B cell (primary cell): ENCODE data around the gene LEMD3.

Source experiments
- EZH2 ChIP-seq: IDR thresholded peaks from 2 replicates; pipeline ENCODE4 v1.6.1; 2012; ENCODE audit warnings: borderline replicate concordance, low read depth, mild to moderate bottlenecking, moderate library complexity, low read length; ENCODE audit not compliant: insufficient read depth, poor library complexity, severe bottlenecking
- TF ChIP-seq, protein P1 (sequence below): fragments of 200-600 bp; IDR thresholded peaks from one replicate; pipeline ENCODE4 v1.8.0; 2022; ENCODE audit warnings: antibody characterized with exemption, mild to moderate bottlenecking

DNA sequence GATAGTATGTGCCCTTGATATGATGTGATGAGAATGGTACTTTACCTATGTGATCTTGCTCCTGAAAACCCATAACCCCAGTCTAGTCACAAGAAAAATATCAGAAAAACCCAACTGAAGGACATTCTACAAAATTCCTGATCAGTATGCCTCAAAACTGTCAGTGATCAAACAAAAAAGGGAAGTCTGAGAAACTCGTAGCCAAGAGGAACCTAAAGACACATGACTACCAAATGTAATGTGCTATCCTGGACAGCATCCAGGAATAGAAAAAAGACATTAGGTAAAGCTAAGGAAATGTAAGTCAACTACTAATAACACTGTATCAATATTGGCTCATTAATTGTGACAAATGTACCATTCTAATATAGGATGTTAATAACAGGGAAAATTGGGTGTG, 44.1 kb upstream of the LEMD3 start:
- TF ChIP-seq EZH2, result no peak
- TF ChIP-seq, protein P1, sequence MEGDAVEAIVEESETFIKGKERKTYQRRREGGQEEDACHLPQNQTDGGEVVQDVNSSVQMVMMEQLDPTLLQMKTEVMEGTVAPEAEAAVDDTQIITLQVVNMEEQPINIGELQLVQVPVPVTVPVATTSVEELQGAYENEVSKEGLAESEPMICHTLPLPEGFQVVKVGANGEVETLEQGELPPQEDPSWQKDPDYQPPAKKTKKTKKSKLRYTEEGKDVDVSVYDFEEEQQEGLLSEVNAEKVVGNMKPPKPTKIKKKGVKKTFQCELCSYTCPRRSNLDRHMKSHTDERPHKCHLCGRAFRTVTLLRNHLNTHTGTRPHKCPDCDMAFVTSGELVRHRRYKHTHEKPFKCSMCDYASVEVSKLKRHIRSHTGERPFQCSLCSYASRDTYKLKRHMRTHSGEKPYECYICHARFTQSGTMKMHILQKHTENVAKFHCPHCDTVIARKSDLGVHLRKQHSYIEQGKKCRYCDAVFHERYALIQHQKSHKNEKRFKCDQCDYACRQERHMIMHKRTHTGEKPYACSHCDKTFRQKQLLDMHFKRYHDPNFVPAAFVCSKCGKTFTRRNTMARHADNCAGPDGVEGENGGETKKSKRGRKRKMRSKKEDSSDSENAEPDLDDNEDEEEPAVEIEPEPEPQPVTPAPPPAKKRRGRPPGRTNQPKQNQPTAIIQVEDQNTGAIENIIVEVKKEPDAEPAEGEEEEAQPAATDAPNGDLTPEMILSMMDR, result no peak
